DND-41 (cell line): Measurements from ENCODE around the gene SCN5A.
"Not testable (repeated sequence)": the region's sequence is repeated elsewhere in the genome, so short reads cannot be mapped to it uniquely, and the experiment has no call there.

Source experiments
- ATAC-seq: fragments of 200-7000 bp; cut with Tn5 transposase; 3 replicates; pipeline ENCODE4 v1.9.1; 2021; ENCODE audit warnings: low read depth; ENCODE audit not compliant: insufficient read depth
- DNase-seq: peaks from one replicate; pipeline ENCODE4 v3.0.0-alpha.2; 2020
- H2AFZ ChIP-seq: 2 replicates; pipeline ENCODE4 v1.6.0; 2012; ENCODE audit warnings: low read depth, low read length
- H3K27ac ChIP-seq: 2 replicates; pipeline ENCODE4 v1.5.1; 2012; ENCODE audit warnings: low read length, inconsistent platforms
- H3K27me3 ChIP-seq: fragments of 200-600 bp; sonication (generic); 2 replicates; pipeline ENCODE4 v1.6.0; 2012; ENCODE audit warnings: low read length, mild to moderate bottlenecking, inconsistent platforms; ENCODE audit not compliant: insufficient read depth, poor library complexity
- H3K36me3 ChIP-seq: 2 replicates; pipeline ENCODE4 v1.5.1; 2012; ENCODE audit warnings: low read length, inconsistent platforms; ENCODE audit not compliant: insufficient read depth
- H3K4me1 ChIP-seq: 2 replicates; pipeline ENCODE4 v1.5.1; 2012; ENCODE audit warnings: mild to moderate bottlenecking, low read length; ENCODE audit not compliant: insufficient read depth
- H3K4me2 ChIP-seq: 2 replicates; pipeline ENCODE4 v1.6.0; 2012; ENCODE audit warnings: mild to moderate bottlenecking, moderate library complexity, low read length, inconsistent platforms; ENCODE audit not compliant: insufficient read depth
- H3K4me3 ChIP-seq, 2 experiments: fragments of 200-600 bp in 1 of 2; shearing (Covaris generic) in 1 of 2; 2 replicates each; pipeline ENCODE4 v1.5.1; 2012 to 2016; ENCODE audit warnings: inconsistent platforms in 2 of 2, low read length in 2 of 2, mild to moderate bottlenecking in 2 of 2, low read depth in 1 of 2, moderate library complexity in 1 of 2
- H3K79me2 ChIP-seq: 2 replicates; pipeline ENCODE4 v1.6.0; 2012; ENCODE audit warnings: low read length, inconsistent platforms; ENCODE audit not compliant: insufficient read depth
- H3K9ac ChIP-seq: 2 replicates; pipeline ENCODE4 v1.6.0; 2012; ENCODE audit warnings: low read depth, mild to moderate bottlenecking, inconsistent platforms, low read length, moderate library complexity
- H3K9me3 ChIP-seq: 2 replicates; pipeline ENCODE4 v1.5.1; 2012; ENCODE audit warnings: low read length, moderate library complexity, mild to moderate bottlenecking, inconsistent platforms; ENCODE audit not compliant: insufficient read depth, severe bottlenecking
- H4K20me1 ChIP-seq: 2 replicates; pipeline ENCODE4 v1.6.0; 2012; ENCODE audit warnings: low read length; ENCODE audit not compliant: insufficient read depth
- EZH2 ChIP-seq: IDR thresholded peaks from 3 replicates; pipeline ENCODE4 v1.6.1; 2012; ENCODE audit warnings: borderline replicate concordance, low read depth, mild to moderate bottlenecking, moderate library complexity, low read length, inconsistent platforms; ENCODE audit not compliant: severe bottlenecking
- TF ChIP-seq, protein P1 (sequence below): IDR thresholded peaks from 2 replicates; pipeline ENCODE4 v1.5.1; 2012; ENCODE audit warnings: borderline replicate concordance, low read length, moderate library complexity, mild to moderate bottlenecking; ENCODE audit not compliant: poor library complexity, severe bottlenecking; ENCODE audit errors: extremely low read depth

Gene SCN5A

DNA sequence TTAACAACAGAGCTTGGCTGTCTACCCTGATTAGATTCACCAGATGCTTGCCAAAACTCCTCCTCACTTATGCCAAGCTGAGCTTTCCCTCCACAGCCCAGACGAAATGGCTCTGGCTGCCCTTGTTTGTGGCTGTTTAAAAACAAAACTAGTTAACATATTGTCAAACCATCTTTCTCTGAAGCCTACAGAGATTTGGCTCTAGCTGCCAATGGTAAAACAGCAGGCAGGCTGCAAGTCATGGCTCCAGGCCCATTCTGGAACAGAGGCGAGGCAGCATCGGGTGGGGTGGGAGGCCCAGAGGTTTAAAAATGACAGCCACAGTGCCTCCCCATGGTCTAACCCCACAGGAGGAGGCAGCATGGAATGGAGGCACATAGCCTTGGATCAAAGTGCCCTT, 75.9 kb downstream of the SCN5A start:
- no peak overlapping the region for H3K4me3 ChIP-seq
- no peak for DNase-seq
- no peak overlapping the region for H3K27ac ChIP-seq
- H4K20me1 ChIP-seq = no peaks in the 10 kb centered on the region
- H3K36me3 ChIP-seq = no peaks in the 10 kb centered on the region
- H3K79me2 ChIP-seq = no peaks in the 10 kb centered on the region
- no peak for TF ChIP-seq EZH2
- TF ChIP-seq, protein P1, sequence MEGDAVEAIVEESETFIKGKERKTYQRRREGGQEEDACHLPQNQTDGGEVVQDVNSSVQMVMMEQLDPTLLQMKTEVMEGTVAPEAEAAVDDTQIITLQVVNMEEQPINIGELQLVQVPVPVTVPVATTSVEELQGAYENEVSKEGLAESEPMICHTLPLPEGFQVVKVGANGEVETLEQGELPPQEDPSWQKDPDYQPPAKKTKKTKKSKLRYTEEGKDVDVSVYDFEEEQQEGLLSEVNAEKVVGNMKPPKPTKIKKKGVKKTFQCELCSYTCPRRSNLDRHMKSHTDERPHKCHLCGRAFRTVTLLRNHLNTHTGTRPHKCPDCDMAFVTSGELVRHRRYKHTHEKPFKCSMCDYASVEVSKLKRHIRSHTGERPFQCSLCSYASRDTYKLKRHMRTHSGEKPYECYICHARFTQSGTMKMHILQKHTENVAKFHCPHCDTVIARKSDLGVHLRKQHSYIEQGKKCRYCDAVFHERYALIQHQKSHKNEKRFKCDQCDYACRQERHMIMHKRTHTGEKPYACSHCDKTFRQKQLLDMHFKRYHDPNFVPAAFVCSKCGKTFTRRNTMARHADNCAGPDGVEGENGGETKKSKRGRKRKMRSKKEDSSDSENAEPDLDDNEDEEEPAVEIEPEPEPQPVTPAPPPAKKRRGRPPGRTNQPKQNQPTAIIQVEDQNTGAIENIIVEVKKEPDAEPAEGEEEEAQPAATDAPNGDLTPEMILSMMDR = no peak
- ATAC-seq = no peak
- no peaks in the 10 kb centered on the region for H3K4me1 ChIP-seq
- no peaks in the 10 kb centered on the region for H3K9me3 ChIP-seq
- no peak overlapping the region for H3K9ac ChIP-seq
- no peak overlapping the region for H3K4me2 ChIP-seq
- no peak overlapping the region for H2AFZ ChIP-seq
- H3K27me3 ChIP-seq = no peaks in the 10 kb centered on the region

DNA sequence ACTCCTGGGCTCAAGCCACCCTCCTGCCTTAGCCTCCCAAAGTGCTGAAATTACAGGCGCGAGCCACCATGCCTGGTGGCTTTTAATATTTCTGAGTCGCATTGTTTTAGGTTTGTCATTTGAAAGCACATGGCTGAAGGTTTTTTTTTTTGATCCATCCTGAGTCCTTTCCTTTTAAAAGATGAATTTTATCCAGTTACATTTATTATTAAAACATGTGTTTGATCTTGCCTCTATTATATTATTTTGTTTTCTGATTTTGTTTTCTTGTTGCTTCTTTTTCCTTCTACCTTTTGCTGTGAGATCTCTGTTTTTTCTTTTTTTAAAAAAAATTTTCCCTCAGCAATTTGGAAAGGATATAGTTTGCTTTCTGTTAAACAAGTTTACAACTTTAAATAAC, 76.4 kb downstream of the SCN5A start:
- Histone ChIP-seq H3K4me2 (no peak overlapping the region), H3K9me3 (no peaks in the 10 kb centered on the region), H3K36me3 (no peaks in the 10 kb centered on the region), H4K20me1 (no peaks in the 10 kb centered on the region), H3K79me2 (no peaks in the 10 kb centered on the region), H3K4me1 (no peaks in the 10 kb centered on the region), H3K27me3 (no peaks in the 10 kb centered on the region), H3K27ac (no peak overlapping the region), H3K4me3 (no peak overlapping the region), H2AFZ (no peak overlapping the region), H3K9ac (no peak overlapping the region)
- TF ChIP-seq, protein P1 = no peak
- no peak for TF ChIP-seq EZH2
- ATAC-seq = no peak
- DNase-seq = no peak

DNA sequence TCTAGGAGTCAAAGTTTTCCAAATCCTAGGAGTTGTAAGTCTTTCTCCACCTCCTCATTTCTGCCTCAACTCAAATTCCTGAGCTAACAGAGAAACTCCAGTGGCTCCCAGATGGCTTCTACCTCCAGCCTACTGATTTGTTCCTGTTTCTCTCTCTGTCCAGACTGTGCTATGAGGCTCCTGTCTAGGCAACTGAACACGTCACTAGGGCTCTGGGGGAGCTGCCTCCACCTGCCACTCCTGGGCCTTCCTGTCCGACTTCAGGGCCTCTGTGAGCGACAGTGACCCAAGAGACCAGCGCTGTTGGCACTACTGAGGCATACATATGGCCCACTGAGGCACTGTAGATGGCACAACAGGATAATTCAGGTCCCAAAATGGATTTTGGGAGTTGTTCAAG, 82.0 kb downstream of the SCN5A start:
- H3K9me3 ChIP-seq = no peaks in the 10 kb centered on the region
- TF ChIP-seq, protein P1 = no peak
- TF ChIP-seq EZH2 = no peak
- H3K4me3 ChIP-seq = no peak overlapping the region
- no peaks in the 10 kb centered on the region; the same call in 1 of the 2 replicates for H4K20me1 ChIP-seq
- H3K27ac ChIP-seq = no peak overlapping the region
- H3K27me3 ChIP-seq = no peaks in the 10 kb centered on the region
- H3K36me3 ChIP-seq = no peaks in the 10 kb centered on the region
- no peak overlapping the region for H2AFZ ChIP-seq
- no peak for ATAC-seq
- H3K4me2 ChIP-seq = no peak overlapping the region
- DNase-seq = no peak
- H3K79me2 ChIP-seq = no peaks in the 10 kb centered on the region
- no peaks in the 10 kb centered on the region for H3K4me1 ChIP-seq
- H3K9ac ChIP-seq = no peak overlapping the region

DNA sequence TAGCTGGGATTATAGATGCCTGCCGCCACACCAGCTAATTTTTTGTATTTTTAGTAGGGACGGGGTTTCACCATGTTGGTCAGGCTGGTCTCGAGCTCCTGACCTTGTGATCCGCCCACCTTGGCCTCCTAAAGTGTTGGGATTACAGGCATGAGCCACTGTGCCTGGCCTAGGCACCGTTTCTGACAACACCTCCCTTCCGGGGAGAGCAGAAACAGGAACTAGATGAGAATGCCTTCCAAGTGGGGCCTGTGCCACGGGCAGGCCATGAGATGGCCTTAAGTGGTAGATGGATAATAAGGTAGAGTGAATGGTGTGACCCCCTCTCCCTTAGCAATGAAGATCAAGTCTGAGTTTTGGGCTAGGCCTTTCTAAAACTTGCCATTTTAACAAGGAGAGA, 82.7 kb downstream of the SCN5A start:
- ATAC-seq, H2AFZ ChIP-seq, H3K27me3 ChIP-seq, H3K27ac ChIP-seq, H3K9me3 ChIP-seq, H3K9ac ChIP-seq, H3K36me3 ChIP-seq, H3K79me2 ChIP-seq, H3K4me3 ChIP-seq, H4K20me1 ChIP-seq, H3K4me2 ChIP-seq, DNase-seq, H3K4me1 ChIP-seq: not testable (repeated sequence)
